ENCODE data around the gene TERC. TPM values are rescaled to one million over a fixed set of nuclear protein-coding genes. Genes with fewer than 3 reads are reported as not detected.

The TERC gene
- 101 and 159 TPM in 2 replicates for total RNA-seq (2014; rRNA removed; shearing (Covaris generic))

- peak; percentile 91 for DNase-seq (ENCODE audit: low read depth)
Observed at GRCh38 chr3:169764882-169765612, at the start of gene TERC. TSS of gene TERC (minus strand) at chr3:169765060.

GRCh38 chr3:169813757-169814517 lies 49.1 kb upstream of the TERC start:
- DNase-seq (ENCODE audit: low read depth) = peak; percentile 82

DNA sequence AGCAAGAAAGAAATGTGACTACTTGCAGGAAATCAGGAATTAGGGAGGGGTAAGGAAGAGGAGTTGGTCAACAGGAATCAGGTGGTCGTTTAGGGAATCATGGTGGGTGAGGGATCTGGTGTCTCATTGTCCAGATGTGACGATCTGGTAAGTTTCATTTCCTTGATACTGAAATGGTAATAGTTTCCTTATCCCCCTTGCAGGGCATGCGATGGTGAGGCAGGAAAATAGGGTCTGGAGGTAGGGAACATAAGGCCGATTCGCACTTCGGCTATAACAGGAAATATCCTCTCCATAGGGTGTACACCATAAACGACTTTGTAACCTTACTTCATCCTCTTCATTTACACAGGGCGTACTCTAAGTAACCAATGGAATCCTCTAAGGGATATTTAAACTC lies 48.4 kb upstream of the TERC start:
- no peak for DNase-seq (ENCODE audit: low read depth)

- peak; percentile 91 for DNase-seq (ENCODE audit: low read depth)
Observed at GRCh38 chr3:169812332-169813235, 47.7 kb upstream of the TERC start, which contains the start of the genes LRRC34 and LRRIQ4. TSS of gene LRRC34 (minus strand) at chr3:169812904. CDS start at chr3:169812548, 356 bp downstream. TSS of gene LRRIQ4 (plus strand) at chr3:169812870. CDS start at chr3:169821922, 9,052 bp downstream.

GRCh38 chr3:169811631-169812331 lies 46.9 kb upstream of the TERC start:
- peak; percentile 78 for DNase-seq (ENCODE audit: low read depth)

DNA sequence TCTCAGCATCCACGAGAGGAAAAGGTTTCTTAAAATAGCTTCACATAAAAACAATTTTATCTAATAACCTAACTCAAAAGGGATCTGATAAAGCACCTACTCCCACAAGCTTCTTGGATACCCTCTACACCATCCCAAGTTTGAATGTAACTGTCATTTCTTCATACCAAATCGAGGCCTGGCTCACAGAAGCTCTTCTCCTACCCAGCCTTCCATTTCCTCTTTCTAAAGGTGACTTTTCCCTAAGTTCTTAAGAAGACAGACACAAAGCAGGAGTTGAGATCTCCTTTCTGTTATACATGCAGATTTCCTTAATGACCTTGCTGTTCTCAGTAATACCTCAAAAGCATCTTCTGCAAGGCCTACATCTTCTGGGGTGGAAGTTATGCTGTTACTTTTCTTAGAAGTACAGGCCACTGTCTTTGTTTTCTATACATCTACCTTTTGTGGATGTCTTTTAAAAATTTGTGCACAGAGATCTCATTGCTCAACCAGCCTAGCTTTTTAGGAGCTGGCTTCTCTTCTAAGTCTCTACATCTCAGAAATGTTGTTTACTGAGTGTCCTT lies 44.5 kb upstream of the TERC start:
- no peak for DNase-seq (ENCODE audit: low read depth)

GRCh38 chr3:169804681-169805080 lies 39.8 kb upstream of the TERC start:
- DNase-seq (ENCODE audit: low read depth) = no peak

- DNase-seq (ENCODE audit: low read depth) = no peak
Observed at GRCh38 chr3:169792359-169792758, 27.5 kb upstream of the TERC start.

DNA sequence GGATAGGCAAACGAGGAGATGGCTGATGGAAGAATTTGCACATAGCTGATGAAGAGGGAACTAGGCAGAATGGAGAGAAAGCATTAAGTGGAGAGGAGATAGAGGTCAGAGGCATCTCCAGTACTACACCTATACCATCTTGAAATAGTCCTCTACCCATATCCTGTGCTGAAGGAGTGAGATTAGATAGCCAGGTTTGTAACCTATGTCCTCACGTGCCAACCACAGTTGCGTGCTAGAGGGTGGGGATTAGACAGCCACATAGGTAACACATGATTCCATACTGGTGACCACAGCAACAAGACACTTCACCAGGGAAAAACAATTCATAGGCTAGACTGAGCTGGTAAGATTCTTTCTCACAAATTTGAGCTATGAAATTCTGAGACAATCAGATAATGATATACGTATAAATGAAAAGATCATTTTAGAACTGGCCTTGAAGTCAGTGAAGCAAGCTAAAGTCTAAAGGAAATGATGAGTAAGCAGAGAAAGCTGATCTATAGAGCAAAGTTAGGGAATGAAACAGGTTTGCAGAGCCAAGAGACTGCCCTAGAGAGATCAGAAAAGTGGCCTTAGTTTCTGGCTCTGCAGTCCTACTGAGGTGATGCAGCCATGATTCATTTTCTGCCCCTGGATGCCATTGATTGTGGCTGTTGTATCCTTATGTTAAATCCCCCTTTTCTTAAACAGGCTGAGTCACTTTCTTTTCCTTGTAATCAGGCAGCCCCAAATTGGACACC lies 26.0 kb upstream of the TERC start:
- peak; percentile 3 for DNase-seq (ENCODE audit: low read depth)

DNA sequence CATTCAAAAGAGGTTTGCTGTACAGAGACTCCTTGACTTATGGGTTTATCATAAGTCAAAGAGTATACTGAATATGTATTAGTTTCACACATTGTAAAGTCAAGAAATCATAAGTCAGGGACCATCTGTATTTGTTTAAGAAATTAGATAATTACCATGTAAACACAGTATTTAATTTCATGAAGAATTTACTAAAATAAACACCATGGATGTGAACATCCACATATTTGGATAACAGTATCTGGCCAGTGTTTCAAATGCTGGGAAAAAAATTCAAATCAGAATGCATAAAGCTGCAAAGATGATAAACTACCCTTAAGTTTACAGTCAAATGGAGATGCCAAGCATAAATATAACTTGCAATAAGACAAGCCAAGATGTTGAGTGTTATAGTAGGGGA lies 25.4 kb upstream of the TERC start:
- no peak for DNase-seq (ENCODE audit: low read depth)

GRCh38 chr3:169787791-169788190 lies 22.9 kb upstream of the TERC start:
- DNase-seq (ENCODE audit: low read depth) = no peak

DNA sequence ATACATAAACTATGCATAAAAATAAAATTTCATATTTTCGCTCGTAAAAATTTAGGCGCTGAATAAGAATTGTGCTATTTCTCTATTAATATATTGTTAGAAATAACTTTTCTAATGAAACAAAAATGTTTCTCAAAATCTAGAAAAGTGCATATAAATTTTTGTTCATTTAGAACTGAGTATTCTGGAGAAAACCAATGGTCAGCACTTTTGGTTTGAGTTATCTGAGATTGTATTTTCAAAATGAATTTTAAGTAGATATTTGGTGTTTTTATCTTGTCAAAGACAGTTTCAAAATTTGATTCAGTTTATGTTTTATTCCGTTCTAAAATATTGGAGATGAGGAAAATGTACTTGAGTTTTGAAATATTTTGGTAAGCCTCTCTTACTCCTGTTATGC lies 22.3 kb upstream of the TERC start:
- no peak for DNase-seq (ENCODE audit: low read depth)

- DNase-seq (ENCODE audit: low read depth) = no peak
Observed at GRCh38 chr3:169781209-169781855, 16.5 kb upstream of the TERC start.

DNA sequence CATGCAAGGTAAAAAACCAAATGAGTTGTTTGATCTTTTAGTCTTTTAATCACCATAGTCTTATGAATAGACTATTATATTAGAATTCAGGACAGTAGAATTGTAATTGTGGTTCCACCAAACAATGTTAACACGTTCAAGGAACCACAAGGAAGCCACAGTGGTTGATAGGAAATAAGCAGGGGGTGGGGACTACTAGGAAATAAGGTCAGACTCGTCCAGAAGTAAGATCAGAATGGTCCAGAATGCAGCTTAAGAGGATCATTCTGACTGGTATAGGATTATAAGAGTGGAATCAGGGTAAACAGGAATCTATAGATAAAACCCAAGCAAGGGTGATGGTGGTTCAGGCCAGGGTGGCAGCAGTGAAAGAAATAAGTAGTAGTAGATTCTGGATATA lies 15.9 kb upstream of the TERC start:
- no peak for DNase-seq (ENCODE audit: low read depth)

DNA sequence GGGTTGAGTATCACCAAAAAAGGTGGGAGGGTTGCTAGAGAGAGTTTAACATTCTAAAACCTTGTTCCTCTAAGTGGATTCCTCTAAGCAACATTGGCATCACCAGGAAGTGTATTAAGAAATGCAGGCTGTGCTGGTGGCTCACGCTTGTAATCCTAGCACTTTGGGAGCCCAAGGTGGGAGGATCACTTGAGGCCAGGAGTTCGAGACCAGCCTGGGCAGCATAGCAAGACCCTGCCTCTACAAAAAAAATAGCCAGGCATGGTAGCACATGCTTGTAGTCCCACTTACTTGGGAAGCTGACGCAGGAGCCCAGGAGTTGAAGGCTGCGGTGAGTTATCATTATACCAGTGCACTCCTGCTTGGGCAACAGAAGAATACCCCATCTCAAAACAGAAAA lies 13.0 kb upstream of the TERC start:
- no peak for DNase-seq (ENCODE audit: low read depth)

DNA sequence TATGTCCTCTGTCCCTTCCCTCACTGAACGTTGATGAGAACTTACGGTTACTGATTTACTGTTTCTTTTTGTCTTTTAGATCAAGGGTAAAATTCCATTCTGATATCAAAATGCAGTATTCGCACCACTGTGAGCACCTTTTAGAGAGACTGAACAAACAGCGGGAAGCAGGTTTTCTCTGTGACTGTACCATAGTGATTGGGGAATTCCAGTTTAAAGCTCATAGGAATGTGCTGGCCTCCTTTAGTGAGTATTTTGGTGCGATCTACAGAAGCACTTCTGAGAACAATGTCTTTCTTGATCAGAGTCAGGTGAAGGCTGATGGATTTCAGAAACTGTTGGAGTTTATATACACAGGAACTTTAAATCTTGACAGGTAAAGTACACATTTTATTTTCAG lies 9.3 kb upstream of the TERC start:
- DNase-seq (ENCODE audit: low read depth) = no peak

GRCh38 chr3:169772897-169773816 lies 8.3 kb upstream of the TERC start, which contains the start of gene MYNN:
TSS of gene MYNN (plus strand) at chr3:169773396. CDS start at chr3:169774296, 900 bp downstream.
- DNase-seq (ENCODE audit: low read depth) = peak; percentile 96

DNA sequence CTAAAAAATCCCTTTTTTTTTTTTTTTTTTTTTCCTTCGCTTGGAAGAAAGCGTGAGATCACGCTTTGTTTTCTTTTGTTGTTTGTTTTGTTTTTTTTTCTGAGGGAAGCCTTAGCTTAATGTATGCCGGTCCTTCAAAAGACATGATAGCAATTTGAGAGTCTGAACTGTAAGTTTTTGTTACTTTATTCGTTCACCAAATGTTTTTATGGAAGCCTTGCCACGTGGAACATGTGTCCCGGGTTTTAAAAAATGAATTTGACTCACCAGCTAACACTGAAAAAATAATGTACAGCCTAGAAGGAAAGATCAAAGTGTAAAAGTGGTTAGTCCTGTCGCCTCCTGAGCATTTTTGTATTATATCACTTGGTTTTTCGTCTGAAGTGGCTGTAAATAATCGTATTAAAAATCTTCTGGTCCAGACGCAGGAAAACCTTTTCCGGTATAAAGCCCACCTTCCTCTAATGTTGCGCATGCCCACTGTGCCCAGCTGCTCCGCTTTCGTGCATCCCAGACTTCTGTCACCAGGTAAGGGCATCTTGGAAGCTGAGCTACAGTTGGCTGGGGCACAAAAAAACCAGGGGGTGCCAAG lies 7.5 kb upstream of the TERC start:
- peak; percentile 88 for DNase-seq (ENCODE audit: low read depth)

All from Daoy (cell line).